ENCODE data around the gene MMP24. TPM values are rescaled to one million over a fixed set of nuclear protein-coding genes. Genes with fewer than 3 reads are reported as not detected.

MMP24 gene
- total and polyA plus RNA-seq, 8 donors, result 0.15 to 6.2 (median 1.6) TPM; not detected in 2

- peaks cover 0 to 7% (median 4%) of the 10 kb centered on the region in 4 donors for H3K36me3 ChIP-seq
- H3K9me3 ChIP-seq, result no peaks in the 10 kb centered on the region
- no peak for TF ChIP-seq EP300 (IDR thresholded peaks at IDR 0.05)
- TF ChIP-seq POLR2A (IDR thresholded peaks at IDR 0.05), result no peak
- TF ChIP-seq POLR2AphosphoS5 (IDR thresholded peaks at IDR 0.05), result peak in 1 of 3 donors; percentile 57
- TF ChIP-seq CTCF (IDR thresholded peaks at IDR 0.05), result peak in 5 of 7 experiments; percentile 84 to 91 (median 88)
- H3K4me3 ChIP-seq, result no peak overlapping the region
- DNase-seq, result peak; percentile 89 to 94
- intact Hi-C loops (cut with DNase I; ENCODE audit: low total_unique reads), result loop anchor here (5.0 kb wide), 1 partner anchor 133 kb away; the partner anchor contains the start of gene GDF5
- H3K27me3 ChIP-seq, result no peaks in the 10 kb centered on the region
- peaks cover 37 to 70% (median 56%) of the 10 kb centered on the region in 4 donors for H3K4me1 ChIP-seq
- peak overlapping the region in 1 of 5 donors; percentile 82 for H3K27ac ChIP-seq
- WGBS, 5 donors, result 27 to 38% (median 28%) methylated on average over 10 to 18 of the region's 18 CpGs
Observed at GRCh38 chr20:35303735-35304491, 77.4 kb downstream of the MMP24 start.

- TF ChIP-seq POLR2AphosphoS5 (IDR thresholded peaks at IDR 0.05) (no peak), POLR2A (IDR thresholded peaks at IDR 0.05) (no peak), EP300 (IDR thresholded peaks at IDR 0.05) (no peak), CTCF (IDR thresholded peaks at IDR 0.05) (no peak)
- Histone ChIP-seq H3K27ac (peak overlapping the region in 3 of 5 donors; percentile 72 to 82 (median 77)), H3K36me3 (peaks cover 0 to 11% (median 4%) of the 10 kb centered on the region in 4 donors), H3K4me3 (no peak overlapping the region), H3K4me1 (peaks cover 37 to 70% (median 57%) of the 10 kb centered on the region in 4 donors), H3K27me3 (no peaks in the 10 kb centered on the region), H3K9me3 (no peaks in the 10 kb centered on the region)
- DNase-seq, result no peak
- WGBS, 5 donors, result 89 to 96% (median 90%) methylated on average over 6 of the region's 6 CpGs
- intact Hi-C loops (cut with DNase I; ENCODE audit: low total_unique reads), result loop anchor here (5.0 kb wide), 1 partner anchor 132 kb away; the partner anchor contains the start of gene GDF5
Observed at GRCh38 chr20:35304956-35305355, 78.5 kb downstream of the MMP24 start.

GRCh38 chr20:35305682-35306556 lies 79.4 kb downstream of the MMP24 start:
- H3K36me3 ChIP-seq, result peaks cover 0 to 11% (median 4%) of the 10 kb centered on the region in 4 donors
- TF ChIP-seq POLR2AphosphoS5 (IDR thresholded peaks at IDR 0.05), result peak in 1 of 3 donors; percentile 77
- no peak for TF ChIP-seq EP300 (IDR thresholded peaks at IDR 0.05)
- no peak overlapping the region for H3K4me3 ChIP-seq
- intact Hi-C loops (cut with DNase I; ENCODE audit: low total_unique reads), result no loop called here
- H3K9me3 ChIP-seq, result no peaks in the 10 kb centered on the region
- WGBS, 5 donors, result 78 to 86% (median 84%) methylated on average over 12 of the region's 12 CpGs
- peak; percentile 60 to 62 for DNase-seq
- H3K27ac ChIP-seq, result peak overlapping the region; percentile 9 to 82 (median 72)
- H3K4me1 ChIP-seq, result peaks cover 37 to 70% (median 57%) of the 10 kb centered on the region in 4 donors
- no peaks in the 10 kb centered on the region for H3K27me3 ChIP-seq

- peak; percentile 63 to 82 for DNase-seq
- H3K27me3 ChIP-seq, result no peaks in the 10 kb centered on the region
- no peak overlapping the region for H3K4me3 ChIP-seq
- H3K9me3 ChIP-seq, result no peaks in the 10 kb centered on the region
- H3K27ac ChIP-seq, result peak overlapping the region; percentile 9 to 82 (median 72)
- TF ChIP-seq POLR2AphosphoS5 (IDR thresholded peaks at IDR 0.05), result peak in 1 of 3 donors; percentile 18
- TF ChIP-seq POLR2A (IDR thresholded peaks at IDR 0.05), result no peak
- TF ChIP-seq CTCF (IDR thresholded peaks at IDR 0.05), result peak in 5 of 7 experiments; percentile 49 to 64 (median 56)
- no peak for TF ChIP-seq EP300 (IDR thresholded peaks at IDR 0.05)
- 23 to 41% (median 29%) methylated on average over 4 of the region's 4 CpGs for WGBS, 5 donors
- peaks cover 37 to 78% (median 55%) of the 10 kb centered on the region in 4 donors for H3K4me1 ChIP-seq
- peaks cover 0 to 11% (median 5%) of the 10 kb centered on the region in 4 donors for H3K36me3 ChIP-seq
- intact Hi-C loops (cut with DNase I; ENCODE audit: low total_unique reads), result no loop called here
Observed at GRCh38 chr20:35306931-35307517, 80.5 kb downstream of the MMP24 start.
